ENCODE data around the gene NOC4L.

Gene NOC4L

GRCh38 chr12:132199101-132199500 is 54.8 kb downstream of the NOC4L start:
- no peak for DNase-seq

DNA sequence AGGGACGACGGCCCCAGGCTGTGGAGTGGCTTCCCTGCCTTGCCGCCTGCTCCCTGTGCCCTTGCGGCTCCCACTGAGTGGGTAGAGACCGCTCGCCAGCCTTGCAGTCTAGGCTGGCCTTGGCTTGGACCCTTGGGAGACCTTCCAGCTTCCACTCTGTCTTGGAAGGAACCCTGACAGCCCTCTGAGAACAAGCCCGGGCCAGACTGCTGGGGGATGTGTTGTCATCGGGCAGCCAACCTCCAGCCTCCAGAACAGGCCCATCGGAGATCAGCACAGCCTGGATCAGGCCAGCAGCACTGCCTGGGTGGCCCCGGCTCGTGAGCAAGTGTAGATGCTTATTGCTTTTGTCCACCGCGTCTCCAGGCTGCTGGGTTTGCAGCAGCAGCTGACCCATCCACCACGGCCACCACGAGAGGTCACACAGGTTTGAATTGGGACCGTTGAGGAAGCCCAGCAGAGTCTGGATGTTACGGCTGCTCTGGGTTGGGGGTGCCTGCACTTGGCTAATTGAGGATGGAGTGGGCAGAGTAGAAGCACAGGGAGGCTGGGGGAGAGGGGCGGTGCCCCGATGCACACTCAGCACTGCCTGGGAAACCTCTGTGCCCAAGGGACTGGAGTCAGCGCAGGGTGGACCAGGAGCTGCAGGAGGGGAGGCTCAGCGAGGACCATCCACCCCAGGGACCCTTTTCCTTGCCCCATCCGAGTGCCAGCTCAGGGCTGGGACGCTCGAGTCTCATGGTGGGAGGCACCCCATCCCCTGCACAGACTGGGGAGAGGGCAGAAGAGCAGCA is 55.5 kb downstream of the NOC4L start:
- DNase-seq, result no peak

DNA sequence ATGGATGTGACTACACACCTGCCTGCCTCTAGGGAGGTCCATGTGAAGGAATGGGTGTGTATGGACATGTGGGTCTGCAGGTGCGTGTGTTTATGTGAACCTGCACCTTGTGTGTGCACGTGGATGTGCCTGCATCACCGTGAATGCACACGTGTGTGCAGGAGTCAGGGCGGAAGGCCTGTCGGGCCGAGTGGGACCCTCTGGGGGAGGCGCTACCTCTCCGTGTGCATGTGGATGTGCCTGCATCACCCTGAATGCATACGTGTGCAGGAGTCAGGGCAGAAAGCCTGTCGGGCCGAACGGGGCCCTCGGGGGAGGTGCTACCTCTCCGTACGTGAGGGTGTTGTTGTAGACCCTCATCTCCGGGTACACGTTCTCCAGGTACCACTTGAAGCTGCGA is 56.5 kb downstream of the NOC4L start:
- no peak for DNase-seq

DNA sequence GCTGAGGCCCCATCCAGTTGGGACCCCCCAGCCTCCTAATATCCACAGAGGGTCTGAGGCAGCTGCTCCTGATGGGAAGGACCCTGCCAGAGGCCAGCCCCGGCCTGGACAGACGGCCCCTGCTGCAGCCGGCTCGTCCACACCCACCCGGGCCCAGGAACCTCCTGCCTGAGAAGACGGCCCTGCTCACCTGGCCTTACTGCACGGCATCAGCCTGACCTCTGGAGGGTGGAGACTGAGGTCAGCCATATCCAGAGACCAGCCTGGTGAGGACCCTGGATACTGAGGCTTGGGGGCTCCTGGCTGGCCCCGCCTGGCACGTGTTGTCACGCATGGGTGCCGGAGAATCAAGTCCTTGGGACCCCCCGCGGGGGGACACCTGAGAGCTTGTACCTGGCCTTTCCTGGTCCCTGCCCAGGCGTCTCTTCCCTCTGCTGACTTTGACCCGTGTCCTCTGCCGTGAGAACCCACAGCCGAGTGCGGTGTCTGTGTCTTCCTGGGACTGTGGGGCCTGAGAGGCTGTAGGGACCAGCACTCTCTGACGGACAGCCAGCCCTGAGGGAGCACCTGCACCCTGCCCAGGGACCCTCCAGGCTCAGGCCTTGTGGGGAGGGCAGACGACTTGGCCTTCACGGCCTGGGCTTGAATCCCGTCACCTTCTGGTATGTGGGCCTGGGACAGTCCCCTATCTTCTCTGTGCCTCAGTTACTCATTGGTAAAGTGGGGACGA is 57.3 kb downstream of the NOC4L start:
- DNase-seq, result no peak

All from central memory CD4-positive, alpha-beta T cell (primary cell).